ENCODE results near the gene VKORC1L1. TPM values are rescaled to one million over a fixed set of nuclear protein-coding genes. Genes with fewer than 3 reads are reported as not detected.
"Not testable (repeated sequence)": the region's sequence is repeated elsewhere in the genome, so short reads cannot be mapped to it uniquely, and the experiment has no call there.

VKORC1L1 gene
- total RNA-seq, 1 experiment from 2014 or later = 27.0 TPM

- not testable (repeated sequence) for H3K9me3 ChIP-seq (replicated peaks); H3K36me3 ChIP-seq; DNase-seq
Measured at GRCh38 chr7:65991829-65992228, 119.0 kb downstream of the VKORC1L1 start.

GRCh38 chr7:65992526-65992925 is 119.7 kb downstream of the VKORC1L1 start:
- H3K36me3 ChIP-seq = no peaks in the 10 kb centered on the region
- H3K4me3 ChIP-seq = no peak overlapping the region
- H3K27ac ChIP-seq = no peak overlapping the region
- no peaks in the 10 kb centered on the region for H3K27me3 ChIP-seq
- no peak for DNase-seq
- H3K9me3 ChIP-seq (replicated peaks) = no peaks in the 10 kb centered on the region
- no peaks in the 10 kb centered on the region for H3K4me1 ChIP-seq

More at GRCh38 chr7:65991829-65992228, 119.0 kb downstream of the VKORC1L1 start:
- H3K4me1 ChIP-seq, H3K27me3 ChIP-seq, H3K4me3 ChIP-seq, H3K27ac ChIP-seq: not testable (repeated sequence)

- not testable (repeated sequence) for H3K9me3 ChIP-seq (replicated peaks); H3K36me3 ChIP-seq; H3K4me3 ChIP-seq; DNase-seq; H3K27ac ChIP-seq; H3K4me1 ChIP-seq; H3K27me3 ChIP-seq
Measured at GRCh38 chr7:65994984-65995383, 122.1 kb downstream of the VKORC1L1 start.

GRCh38 chr7:66000823-66001417 is 128.0 kb downstream of the VKORC1L1 start:
- H3K4me3 ChIP-seq; H3K36me3 ChIP-seq; H3K9me3 ChIP-seq (replicated peaks); H3K4me1 ChIP-seq; H3K27me3 ChIP-seq; H3K27ac ChIP-seq; DNase-seq: not testable (repeated sequence)

GRCh38 chr7:66005115-66005671 is 132.3 kb downstream of the VKORC1L1 start:
- not testable (repeated sequence) for H3K27ac ChIP-seq; H3K9me3 ChIP-seq (replicated peaks); DNase-seq; H3K36me3 ChIP-seq; H3K27me3 ChIP-seq; H3K4me1 ChIP-seq; H3K4me3 ChIP-seq

- Histone ChIP-seq H3K27ac (no peak overlapping the region), H3K4me1 (no peaks in the 10 kb centered on the region), H3K4me3 (no peak overlapping the region), H3K27me3 (no peaks in the 10 kb centered on the region), H3K9me3 (replicated peaks) (no peaks in the 10 kb centered on the region), H3K36me3 (no peaks in the 10 kb centered on the region)
- no peak for DNase-seq
Measured at GRCh38 chr7:66007232-66007631, 134.4 kb downstream of the VKORC1L1 start.

Other genes with a start within 250 kb of the VKORC1L1 start
- 27.3 and 40.1 TPM in 2 replicates for gene GUSB, start 109.1 kb downstream of the VKORC1L1 start, total RNA-seq (2014; rRNA removed; shearing (Covaris generic))
- gene ASL, start 202.7 kb downstream of the VKORC1L1 start, total RNA-seq (2014; rRNA removed; shearing (Covaris generic)) = 13.7 and 15.0 TPM in 2 replicates
- gene CRCP, start 241.8 kb downstream of the VKORC1L1 start, total RNA-seq (2014; rRNA removed; shearing (Covaris generic)) = 47.3 and 57.1 TPM in 2 replicates

Data from SJCRH30 (cell line).